DLD1 (cell line): ENCODE measurements around the gene GSTA1.
"Not testable (repeated sequence)": the region's sequence is repeated elsewhere in the genome, so short reads cannot be mapped to it uniquely, and the experiment has no call there.

ENCODE experiments used
- in situ Hi-C: cut with HindIII; loops from 2 replicates; pipeline ENCODE4 v1.10.0; 2017; ENCODE audit warnings: low sequenced_read_pairs

The GSTA1 gene

DNA sequence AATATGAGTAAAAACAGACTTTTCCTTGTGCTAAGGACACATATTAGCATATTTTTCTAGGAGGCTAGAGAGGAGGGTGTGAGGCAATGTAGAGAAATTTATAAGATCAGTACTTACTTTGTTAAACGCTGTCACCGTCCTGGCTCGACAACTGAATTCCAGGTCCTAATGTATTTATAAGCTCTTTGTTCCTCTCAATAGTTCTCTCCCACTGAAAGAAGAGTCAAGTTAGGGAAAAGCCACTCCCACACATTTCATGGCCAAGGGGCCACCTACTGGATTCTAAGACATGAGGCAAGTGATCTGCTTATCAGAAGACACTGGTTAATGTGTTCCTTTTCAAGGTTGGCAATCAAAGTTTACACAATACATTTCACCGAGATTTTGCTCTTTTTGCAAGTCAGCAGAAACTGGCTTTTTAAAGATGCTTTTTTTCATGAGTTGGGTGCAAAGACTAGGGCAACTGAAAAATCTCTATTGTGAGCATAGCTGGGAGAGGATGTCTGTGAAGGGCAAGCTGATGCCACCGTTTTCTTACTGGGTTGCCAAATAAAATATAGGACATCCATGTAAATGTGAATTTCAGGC, at the start of gene GSTA1:
Gene GSTA1, minus strand, starts transcription at position 149 of the 588 bp plus-strand sequence. CDS start 4,549 bp downstream, outside the sequence.
- in situ Hi-C loops: not testable (repeated sequence)

DNA sequence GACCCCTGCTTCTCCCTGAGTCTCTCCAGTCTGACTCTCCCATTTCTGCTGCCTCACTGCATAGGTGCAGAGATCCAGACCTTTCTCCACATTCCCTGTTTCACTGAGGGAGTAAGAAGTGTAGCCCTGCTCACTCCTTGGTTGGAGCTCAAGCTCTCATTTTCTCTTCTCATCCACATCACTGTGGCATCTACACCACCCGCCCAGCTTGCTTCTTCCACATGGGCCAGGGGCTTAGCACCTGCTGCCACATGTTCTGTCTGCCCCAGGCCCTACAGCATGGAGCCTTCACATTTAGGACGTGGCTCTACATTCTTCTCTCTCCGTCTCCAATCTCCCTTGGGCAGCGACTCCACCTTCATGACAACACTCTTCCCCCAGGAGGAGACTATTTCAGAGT, 45.5 kb upstream of the GSTA1 start:
- in situ Hi-C loops: no loop called here

DNA sequence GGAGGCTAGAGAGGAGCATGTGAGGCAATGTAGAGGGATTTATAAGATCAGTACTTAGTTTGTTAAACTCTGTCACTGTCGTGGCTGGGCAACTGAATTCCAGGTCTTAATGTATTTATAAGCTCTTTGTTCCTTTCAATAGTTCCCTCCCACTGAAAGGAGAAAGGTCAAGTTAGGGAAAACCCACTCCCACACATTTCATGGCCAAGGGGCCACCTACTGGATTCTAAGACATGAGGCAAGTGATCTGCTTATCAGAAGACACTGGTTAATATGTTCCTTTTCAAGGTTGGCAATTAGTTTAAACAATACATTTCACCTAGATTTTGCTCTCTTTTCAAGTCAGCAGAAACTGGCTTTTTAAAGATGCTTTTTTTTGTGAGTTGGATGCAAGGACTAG, 42.4 kb upstream of the GSTA1 start:
- in situ Hi-C loops: no loop called here

DNA sequence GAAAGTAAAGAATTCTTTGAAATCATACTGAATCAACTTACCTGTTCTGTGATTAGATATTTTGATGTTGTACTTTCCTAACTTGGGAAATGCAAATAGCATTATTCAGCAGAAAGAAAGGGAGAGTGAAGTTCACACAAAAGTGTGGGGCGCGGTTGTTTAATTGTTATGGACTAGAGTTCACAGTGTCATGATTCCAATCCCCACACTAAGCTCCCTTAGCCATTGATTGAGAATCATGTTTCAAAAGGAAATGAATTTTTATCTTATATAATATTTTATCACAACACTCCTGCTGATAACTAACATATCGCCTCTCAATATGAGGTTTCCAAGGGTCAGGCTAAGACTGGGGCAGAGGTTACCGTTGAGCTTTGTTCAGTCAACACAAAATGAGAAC, 40.0 kb upstream of the GSTA1 start:
- in situ Hi-C loops: no loop called here

DNA sequence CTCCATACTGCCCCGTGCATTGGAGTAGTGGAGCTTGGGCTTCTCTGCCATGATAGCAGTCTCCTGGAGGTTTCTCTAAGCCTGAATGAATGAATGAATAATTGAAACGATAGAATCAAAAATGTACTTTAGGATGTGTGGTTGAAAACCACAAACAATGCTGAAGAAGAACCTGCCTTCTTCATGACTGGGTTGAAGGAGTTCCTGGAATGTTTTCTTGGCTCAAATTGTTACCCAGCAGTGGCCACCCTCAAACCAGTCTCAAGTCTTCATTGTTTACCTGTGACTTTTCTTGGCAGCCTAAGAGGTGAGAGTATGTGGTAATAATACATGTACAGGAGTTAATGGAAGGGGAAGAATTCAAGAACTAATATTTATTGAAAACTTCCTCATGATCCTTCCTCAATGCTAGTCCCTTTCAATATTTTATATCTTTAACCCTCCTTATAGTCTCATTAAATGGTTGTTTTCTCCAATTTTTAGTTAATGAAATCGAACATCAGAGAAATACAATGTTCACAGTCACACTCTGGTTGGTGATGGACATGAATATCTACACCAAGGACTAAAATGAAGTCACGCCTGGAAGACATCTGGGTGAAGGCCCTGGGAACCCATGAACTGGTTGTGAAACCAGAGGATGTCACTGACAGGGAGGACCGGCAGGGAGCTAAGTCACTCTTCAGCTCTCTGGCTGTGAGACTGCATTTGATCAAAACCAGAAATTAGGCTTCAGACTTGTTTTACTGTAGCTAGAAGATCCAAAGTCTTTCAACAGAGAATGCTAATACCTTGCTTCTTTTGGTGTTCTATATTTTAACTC, 37.4 kb upstream of the GSTA1 start, which contains the start of gene GSTA5:
Gene GSTA5, minus strand, starts transcription at position 51 of the 823 bp plus-strand sequence.
- in situ Hi-C loops: no loop called here

DNA sequence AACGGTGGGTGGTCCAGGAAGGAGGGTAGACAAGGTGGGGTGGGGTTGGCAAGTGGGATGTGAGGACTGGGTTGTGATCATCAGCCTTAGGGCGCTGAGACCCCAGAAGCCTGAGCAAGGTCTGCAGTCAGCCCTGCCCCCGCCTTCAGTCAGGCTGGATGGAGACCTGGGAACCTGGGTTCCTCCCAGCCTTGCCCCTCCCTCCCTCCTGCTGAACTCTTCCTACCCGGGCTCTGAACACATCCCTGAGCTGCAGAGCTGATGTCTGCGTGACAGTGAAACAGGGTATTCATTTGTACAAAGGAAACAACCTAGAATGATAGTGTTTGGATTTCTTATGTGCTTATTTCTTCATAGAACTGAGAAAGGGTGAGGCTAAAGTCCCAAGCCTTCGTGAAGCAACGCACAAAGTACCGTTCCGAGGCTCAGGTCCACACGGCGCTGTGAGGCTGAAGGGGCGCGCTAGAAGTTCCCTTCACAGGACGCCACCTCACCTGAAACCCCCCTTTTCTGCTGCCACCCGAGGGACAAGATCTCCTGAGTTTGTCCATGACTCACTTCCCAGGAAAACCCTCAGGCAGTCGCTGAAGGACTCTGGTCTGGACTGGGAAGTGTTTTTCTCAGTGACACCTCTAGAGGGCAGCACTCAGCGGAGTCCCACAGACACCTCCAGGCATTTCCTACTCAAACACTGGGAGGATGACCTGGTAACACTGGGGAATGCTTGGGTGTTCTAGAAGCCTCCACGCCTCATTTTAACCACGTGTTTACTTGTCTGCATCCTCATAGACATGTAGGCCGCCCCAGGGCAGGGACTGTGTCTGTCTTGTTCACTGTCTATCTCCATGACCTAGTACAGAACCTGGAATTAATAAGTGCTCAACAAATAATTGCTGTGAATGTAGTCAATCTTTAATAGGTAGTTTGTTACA, 35.8 kb upstream of the GSTA1 start:
- in situ Hi-C loops: no loop called here

DNA sequence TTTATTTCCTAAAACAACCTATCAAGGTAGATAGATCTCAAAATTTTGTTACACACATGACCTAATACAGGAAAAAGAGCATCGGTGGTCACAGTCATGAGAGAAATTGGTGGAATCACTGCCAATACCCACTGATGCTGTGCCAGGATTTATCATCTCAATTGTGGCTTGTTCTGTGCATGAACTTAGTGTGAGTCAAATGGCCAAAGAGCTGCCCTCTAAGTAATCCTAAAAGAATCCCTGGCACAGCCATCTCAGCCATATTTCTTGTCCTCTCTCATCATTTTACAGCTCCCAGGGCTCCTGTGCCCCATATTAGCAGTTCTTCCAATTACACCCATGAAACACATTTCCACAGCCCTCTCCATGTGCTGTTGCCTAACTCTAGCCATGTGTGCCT, 30.9 kb upstream of the GSTA1 start:
- in situ Hi-C loops: no loop called here

DNA sequence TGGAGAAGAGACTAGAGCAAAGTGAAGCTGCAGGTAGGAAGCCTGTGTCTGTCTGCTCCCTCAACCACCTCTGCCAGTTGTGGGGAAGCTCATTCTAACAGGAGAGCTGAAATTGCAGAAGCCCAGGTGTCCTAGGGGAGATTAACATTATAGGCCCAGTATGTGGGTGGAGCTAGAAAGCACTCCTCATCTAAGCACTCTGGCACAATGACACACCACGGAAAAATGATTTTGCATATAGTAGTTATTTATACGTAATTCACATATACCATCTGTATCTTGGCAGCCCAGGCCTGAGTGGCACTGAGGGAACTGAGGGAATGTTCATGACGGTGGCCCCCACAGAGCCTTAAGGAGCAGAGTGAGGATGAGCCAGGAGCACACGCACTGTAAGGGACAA, 27.3 kb upstream of the GSTA1 start:
- in situ Hi-C loops: not testable (repeated sequence)

DNA sequence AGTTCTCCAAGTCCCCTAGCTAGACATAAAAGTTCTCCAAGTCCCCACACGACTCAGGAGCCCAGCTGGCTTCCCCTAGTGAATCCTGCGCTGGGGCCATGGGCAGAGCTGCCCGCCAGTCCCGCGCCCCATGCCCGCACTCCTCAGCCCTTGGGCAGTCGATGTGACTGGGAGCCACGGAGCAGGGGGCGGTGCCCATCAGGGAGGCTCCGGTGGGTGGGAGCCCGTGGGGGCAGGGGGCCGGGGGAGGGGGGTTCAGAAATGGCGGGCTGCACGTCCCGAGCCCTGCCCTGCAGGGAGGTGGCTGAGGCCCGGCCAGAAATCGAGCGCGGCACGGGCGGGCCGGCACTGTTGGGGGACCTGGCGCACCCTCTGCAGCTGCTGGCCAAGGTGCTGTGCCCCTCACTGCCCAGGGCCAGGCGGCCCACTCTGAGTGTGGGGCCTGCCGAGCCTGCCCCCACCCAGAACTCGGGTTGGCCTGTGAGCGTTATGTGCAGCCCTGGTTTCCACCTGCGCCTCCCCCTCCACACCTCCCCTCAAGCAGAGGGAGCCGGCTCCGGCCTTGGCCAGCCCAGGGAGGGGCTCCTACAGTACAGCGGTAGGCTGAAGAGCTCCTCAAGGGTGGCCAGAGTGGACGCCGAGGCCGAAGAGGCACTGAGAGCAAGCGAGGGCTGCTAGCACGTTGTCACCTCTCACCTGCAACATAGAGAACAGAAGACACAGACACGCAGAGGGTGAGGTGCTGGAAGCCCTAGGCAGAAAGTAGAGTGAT, 25.6 kb upstream of the GSTA1 start:
- in situ Hi-C loops: no loop called here

DNA sequence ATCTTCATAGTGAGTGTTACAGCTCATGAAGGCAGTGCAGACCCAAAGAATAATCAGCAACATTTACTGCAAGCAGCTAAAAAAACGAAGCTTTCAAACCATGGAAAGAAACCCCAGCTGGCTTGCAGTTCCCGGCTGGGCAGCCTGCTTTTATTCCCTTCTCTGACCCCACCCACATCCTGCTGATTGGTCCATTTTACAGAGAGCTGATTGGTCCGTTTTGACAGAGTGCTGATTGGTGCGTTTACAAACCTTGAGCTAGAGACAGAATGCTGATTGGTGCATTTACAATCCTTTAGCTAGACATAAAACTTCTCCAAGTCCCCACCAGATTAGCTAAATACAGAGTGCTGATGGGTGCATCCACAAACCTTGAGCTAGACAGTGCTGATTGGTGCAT, 25.0 kb upstream of the GSTA1 start:
- in situ Hi-C loops: not testable (repeated sequence)

DNA sequence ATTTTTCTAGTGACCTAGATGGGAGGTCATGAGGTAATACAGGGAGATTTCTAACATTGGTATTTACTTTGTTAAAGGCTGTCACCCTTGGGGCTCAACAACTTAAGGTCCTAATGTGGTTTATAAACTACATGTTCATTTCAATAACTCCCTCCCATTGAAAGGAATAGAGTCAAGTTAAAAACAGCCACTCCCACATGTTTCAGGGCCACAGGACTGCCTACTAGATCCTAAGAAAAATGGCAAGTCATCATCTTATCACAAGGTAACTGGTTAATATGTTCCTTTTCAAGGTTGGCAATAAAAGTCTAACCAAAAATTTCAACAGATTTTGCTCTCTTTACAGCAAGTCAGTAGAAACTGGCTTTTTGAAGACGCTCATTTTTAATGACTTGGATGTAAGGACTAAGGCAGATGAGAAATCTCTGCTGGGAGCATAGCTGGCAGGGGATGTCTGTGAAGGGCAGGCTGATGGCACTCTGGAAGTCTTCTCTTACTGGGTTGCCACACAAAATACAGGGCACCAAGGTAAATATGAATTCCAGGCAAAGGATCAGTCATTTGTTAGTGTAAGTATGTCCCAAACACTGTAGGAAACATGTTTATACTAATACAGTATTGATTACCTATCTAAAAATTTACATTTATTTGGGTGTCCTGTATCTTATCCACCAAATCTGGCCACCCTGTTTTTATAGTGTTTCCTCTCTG, 23.6 kb upstream of the GSTA1 start:
- in situ Hi-C loops: not testable (repeated sequence)

DNA sequence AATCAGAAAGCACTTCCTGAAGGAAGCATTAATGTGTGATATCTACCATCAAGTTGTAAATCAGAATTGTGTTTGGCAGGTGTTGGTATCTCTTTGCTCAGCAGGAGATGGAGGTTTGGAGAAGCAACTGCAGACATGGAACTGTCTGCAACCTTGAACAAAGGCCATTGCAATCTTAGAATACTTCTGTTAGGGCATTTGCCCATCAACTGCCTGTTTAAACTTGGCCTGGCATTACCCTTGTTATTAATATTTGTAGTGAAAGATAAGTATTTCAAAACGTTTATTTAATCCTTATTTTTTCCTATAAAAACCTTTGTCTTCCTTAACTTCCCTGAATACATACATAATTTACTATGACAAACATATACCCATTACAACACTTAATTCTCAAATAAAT, 22.9 kb upstream of the GSTA1 start:
- in situ Hi-C loops: no loop called here

DNA sequence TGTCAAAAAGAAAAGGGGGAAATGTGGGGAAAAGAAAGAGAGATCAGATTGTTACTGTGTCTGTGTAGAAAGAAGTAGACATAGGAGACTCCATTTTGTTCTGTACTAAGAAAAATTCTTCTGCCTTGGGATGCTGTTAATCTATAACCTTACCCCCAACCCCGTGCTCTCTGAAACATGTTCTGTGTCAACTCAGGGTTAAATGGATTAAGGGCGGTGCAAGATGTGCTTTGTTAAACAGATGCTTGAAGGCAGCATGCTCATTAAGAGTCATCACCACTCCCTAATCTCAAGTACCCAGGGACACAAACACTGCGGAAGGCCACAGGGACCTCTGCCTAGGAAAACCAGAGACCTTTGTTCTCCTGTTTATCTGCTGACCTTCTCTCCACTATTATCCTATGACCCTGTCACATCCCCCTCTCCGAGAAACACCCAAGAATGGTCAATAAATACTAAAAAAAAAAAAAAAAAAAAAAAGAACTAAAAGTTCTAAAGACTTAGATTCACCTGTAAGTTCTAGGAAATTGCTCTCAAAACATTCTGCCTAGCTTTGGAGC, 22.4 kb upstream of the GSTA1 start:
- in situ Hi-C loops: not testable (repeated sequence)

DNA sequence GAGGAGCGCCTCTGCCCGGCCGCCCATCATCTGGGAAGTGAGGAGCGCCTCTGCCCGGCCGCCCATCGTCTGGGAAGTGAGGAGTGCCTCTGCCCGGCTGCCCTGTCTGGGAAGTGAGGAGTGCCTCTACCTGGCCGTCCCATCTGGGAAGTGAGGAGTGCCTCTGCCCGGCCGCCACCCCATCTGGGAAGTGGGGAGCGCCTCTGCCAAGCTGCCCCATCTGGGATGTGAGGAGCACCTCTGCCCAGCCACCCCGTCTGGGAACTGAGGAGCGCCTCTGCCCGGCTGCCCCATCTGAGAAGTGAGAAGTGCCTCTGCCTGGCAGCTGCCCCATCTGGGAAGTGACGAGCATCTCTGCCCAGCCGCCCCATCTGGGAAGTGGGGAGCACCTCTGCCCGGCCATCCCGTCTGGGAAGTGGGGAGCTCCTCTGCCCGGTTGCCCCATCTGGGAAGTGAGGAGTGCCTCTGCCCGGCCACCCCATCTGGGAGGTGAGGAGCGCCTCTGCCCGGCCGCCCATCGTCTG, 21.7 kb upstream of the GSTA1 start:
- in situ Hi-C loops: not testable (repeated sequence)

DNA sequence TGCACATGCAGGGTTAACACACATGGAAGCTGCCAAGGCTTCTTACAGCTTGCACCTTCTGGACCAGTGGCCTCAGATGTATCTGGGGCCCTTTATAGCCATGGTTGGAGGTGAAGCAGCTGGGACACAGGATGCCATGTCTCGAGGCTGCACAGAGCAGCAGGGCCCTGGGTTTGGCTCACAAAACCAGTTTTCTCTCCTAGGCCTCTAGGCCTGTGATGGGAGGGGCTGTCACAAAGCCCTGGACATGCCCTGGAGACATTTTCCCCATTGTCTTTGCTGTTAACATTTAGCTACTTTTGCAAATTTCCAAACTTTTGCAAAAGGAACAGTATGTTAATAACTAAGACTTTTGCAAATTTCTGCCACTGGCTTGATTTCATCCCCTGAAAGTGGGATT, 18.2 kb upstream of the GSTA1 start:
- in situ Hi-C loops: no loop called here

DNA sequence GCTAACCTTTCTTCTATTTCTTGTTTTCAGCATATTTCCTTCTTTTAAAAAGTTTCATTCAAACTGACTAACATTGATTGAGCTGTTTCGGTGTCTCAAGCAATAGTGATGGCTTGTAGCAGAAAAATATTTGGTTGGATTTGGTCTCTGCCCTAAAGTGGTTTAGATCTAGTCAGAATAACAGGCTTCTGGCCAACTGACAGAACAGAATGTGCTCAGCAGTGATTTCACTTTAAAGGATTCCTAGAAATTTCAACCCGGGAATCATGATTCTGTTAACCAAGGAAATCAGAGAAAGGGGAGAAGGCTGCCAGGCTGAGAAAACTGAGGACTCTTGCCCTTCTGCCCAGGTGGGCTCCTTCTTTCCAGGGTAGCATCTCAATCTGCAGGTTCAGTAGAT, 16.6 kb upstream of the GSTA1 start:
- in situ Hi-C loops: no loop called here

DNA sequence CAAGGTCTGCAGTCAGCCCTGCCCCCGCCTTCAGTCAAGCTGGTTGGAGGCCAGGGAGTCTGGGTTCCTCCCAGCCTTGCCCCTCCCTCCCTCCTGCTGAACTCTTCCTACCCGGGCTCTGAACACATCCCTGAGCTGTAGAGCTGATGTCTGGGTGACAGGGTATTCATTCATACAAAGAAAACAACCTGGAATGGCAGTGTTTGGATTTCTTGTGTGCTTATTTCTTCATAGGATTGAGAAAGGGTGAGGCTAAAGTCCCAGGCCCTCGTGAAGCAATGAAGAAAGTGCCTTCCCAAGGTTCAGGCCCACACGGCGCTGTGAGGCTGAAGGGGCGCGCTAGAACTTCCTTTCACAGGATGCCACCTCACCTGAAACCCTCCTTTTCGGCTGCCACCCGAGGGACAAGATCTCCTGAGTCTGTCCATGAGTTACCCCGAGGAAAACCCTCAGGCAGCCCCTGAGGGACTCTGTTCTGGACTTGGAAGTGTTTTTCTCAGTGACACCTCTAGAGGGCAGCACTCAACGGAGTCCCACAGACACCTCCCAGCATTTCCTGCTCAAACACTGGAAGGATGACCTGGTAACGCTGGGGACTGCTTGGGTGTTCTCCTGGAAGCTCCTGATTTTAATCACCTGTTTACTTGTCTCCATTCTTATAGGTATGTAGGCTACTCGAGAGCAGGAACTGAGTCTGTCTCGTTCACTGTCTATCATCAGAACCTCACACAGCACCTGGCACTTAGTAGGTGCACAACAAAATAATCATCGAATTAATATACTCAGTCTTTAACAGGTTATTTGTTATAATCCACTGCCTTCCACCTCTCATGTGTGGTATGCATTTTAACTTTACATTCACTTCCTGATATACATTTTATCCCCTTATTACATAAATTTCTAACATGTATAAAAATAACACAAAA, 11.8 kb upstream of the GSTA1 start:
- in situ Hi-C loops: no loop called here

DNA sequence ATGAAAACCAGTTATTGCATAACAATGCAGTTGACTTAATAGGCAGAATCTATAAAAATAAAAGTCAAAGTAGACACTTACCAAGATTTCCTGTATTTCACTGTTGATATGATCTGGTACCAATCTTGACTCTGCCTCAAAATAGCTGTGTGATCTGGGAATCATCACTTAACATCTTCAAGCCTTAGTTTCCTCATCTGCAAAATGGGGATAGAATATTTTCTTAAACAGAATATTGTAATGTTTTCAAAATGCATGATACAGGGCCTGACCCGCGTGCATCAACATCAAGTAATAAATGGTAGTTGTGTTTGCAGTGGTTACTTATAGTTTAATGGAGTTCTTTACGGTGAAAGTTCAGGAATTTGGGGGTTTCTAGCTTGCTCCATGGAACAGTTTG, 10.9 kb upstream of the GSTA1 start:
- in situ Hi-C loops: not testable (repeated sequence)
